ENCODE results near the gene CDHR2. TPM values are rescaled to one million over a fixed set of nuclear protein-coding genes. Genes with fewer than 3 reads are reported as not detected.

The CDHR2 gene
- total and polyA plus RNA-seq, 2 experiments from 2014 or later: 0.59 to 0.60 TPM

GRCh38 chr5:176642675-176643490 lies 93.7 kb downstream of the CDHR2 start:
- no peak for DNase-seq (ENCODE audit: low read depth in 1 of 2, low spot score in 1 of 2)

GRCh38 chr5:176643491-176644219 lies 94.5 kb downstream of the CDHR2 start:
- Histone ChIP-seq H3K36me3 (no peaks in the 10 kb centered on the region), H3K27me3 (no peaks in the 10 kb centered on the region)
- no peak for DNase-seq (ENCODE audit: low read depth in 1 of 2, low spot score in 1 of 2)

More at GRCh38 chr5:176642675-176643490, 93.7 kb downstream of the CDHR2 start:
- no peak for TF ChIP-seq CTCF (IDR thresholded peaks at IDR 0.05; ENCODE audit: low read depth, low read length)
- Histone ChIP-seq H3K27me3 (no peaks in the 10 kb centered on the region), H3K4me3 (no peak overlapping the region), H3K27ac (no peak overlapping the region), H3K4me1 (ENCODE audit: low read depth) (no peaks in the 10 kb centered on the region), H3K9me3 (ENCODE audit: low read depth) (no peaks in the 10 kb centered on the region), H3K36me3 (no peaks in the 10 kb centered on the region)

GRCh38 chr5:176644294-176644693 lies 95.2 kb downstream of the CDHR2 start:
- no peaks in the 10 kb centered on the region for H3K4me1 ChIP-seq (ENCODE audit: low read depth)
- no peak overlapping the region for H3K27ac ChIP-seq
- no peaks in the 10 kb centered on the region for H3K27me3 ChIP-seq
- H3K4me3 ChIP-seq: no peak overlapping the region
- no peaks in the 10 kb centered on the region for H3K9me3 ChIP-seq (ENCODE audit: low read depth)
- no peaks in the 10 kb centered on the region for H3K36me3 ChIP-seq
- no peak for TF ChIP-seq CTCF (IDR thresholded peaks at IDR 0.05; ENCODE audit: low read depth, low read length)
- no peak for DNase-seq (ENCODE audit: low read depth in 1 of 2, low spot score in 1 of 2)

More at GRCh38 chr5:176643491-176644219, 94.5 kb downstream of the CDHR2 start:
- Histone ChIP-seq H3K9me3 (ENCODE audit: low read depth) (no peaks in the 10 kb centered on the region), H3K4me1 (ENCODE audit: low read depth) (no peaks in the 10 kb centered on the region), H3K4me3 (no peak overlapping the region), H3K27ac (no peak overlapping the region)
- TF ChIP-seq CTCF (IDR thresholded peaks at IDR 0.05; ENCODE audit: low read depth, low read length): no peak

GRCh38 chr5:176644878-176645670 lies 95.9 kb downstream of the CDHR2 start:
- Histone ChIP-seq H3K36me3 (no peaks in the 10 kb centered on the region), H3K4me1 (ENCODE audit: low read depth) (no peaks in the 10 kb centered on the region), H3K27me3 (no peaks in the 10 kb centered on the region), H3K27ac (no peak overlapping the region), H3K4me3 (no peak overlapping the region), H3K9me3 (ENCODE audit: low read depth) (no peaks in the 10 kb centered on the region)
- DNase-seq (ENCODE audit: low read depth in 1 of 2, low spot score in 1 of 2): no peak
- TF ChIP-seq CTCF (IDR thresholded peaks at IDR 0.05; ENCODE audit: low read depth, low read length): no peak

Other genes starting within 250 kb of the CDHR2 start
- gene KIAA1191, start 187.6 kb upstream of the CDHR2 start, total RNA-seq: 118 and 160 TPM in 2 replicates
- gene KIAA1191, start 187.6 kb upstream of the CDHR2 start, polyA plus RNA-seq: 125 and 134 TPM in 2 replicates
- gene ARL10, start 183.9 kb upstream of the CDHR2 start, total RNA-seq: 10.3 and 29.5 TPM in 2 replicates
- 7.8 and 9.6 TPM in 2 replicates for gene ARL10, start 183.9 kb upstream of the CDHR2 start, polyA plus RNA-seq
- gene NOP16, start 160.7 kb upstream of the CDHR2 start, total RNA-seq: 11.5 and 18.0 TPM in 2 replicates
- gene NOP16, start 160.7 kb upstream of the CDHR2 start, polyA plus RNA-seq: 52.0 and 56.7 TPM in 2 replicates
- 203 and 313 TPM in 2 replicates for gene HIGD2A, start 160.6 kb upstream of the CDHR2 start, total RNA-seq
- gene HIGD2A, start 160.6 kb upstream of the CDHR2 start, polyA plus RNA-seq: 273 and 388 TPM in 2 replicates
- 187 and 224 TPM in 2 replicates for gene CLTB, start 132.8 kb upstream of the CDHR2 start, total RNA-seq
- gene CLTB, start 132.8 kb upstream of the CDHR2 start, polyA plus RNA-seq: 159 and 222 TPM in 2 replicates
- gene FAF2, start 101.0 kb upstream of the CDHR2 start, total RNA-seq: 24.0 and 26.1 TPM in 2 replicates
- gene FAF2, start 101.0 kb upstream of the CDHR2 start, polyA plus RNA-seq: 29.0 and 29.8 TPM in 2 replicates
- 45.5 and 77.6 TPM in 2 replicates for gene RNF44, start 11.9 kb upstream of the CDHR2 start, total RNA-seq
- gene RNF44, start 11.9 kb upstream of the CDHR2 start, polyA plus RNA-seq: 16.1 and 29.1 TPM in 2 replicates
- gene GPRIN1, start 60.8 kb downstream of the CDHR2 start, total RNA-seq: 0.27 and 0.63 TPM in 2 replicates
- 0.79 TPM in 2 replicates for gene GPRIN1, start 60.8 kb downstream of the CDHR2 start, polyA plus RNA-seq
- 1.6 and 2.4 TPM in 2 replicates for gene SNCB, start 81.2 kb downstream of the CDHR2 start, total RNA-seq
- gene SNCB, start 81.2 kb downstream of the CDHR2 start, polyA plus RNA-seq: 0.79 and 3.0 TPM in 2 replicates
- not detected in 2 replicates for gene EIF4E1B, start 81.3 kb downstream of the CDHR2 start, total RNA-seq
- gene EIF4E1B, start 81.3 kb downstream of the CDHR2 start, polyA plus RNA-seq: not detected in 2 replicates
- 30.2 and 42.6 TPM in 2 replicates for gene TSPAN17, start 98.1 kb downstream of the CDHR2 start, total RNA-seq
- gene TSPAN17, start 98.1 kb downstream of the CDHR2 start, polyA plus RNA-seq: 32.0 and 32.3 TPM in 2 replicates